Neuronal stem cell (in vitro differentiated cells): ENCODE data around the gene CDH26.

Source experiments
- DNase-seq: peaks from one replicate; pipeline ENCODE4 v3.0.0-alpha.2; 2013; ENCODE audit warnings: low spot score
- H2AFZ ChIP-seq: one replicate; pipeline ENCODE4 v1.6.1; 2013; ENCODE audit warnings: mild to moderate bottlenecking, low read length, inconsistent platforms
- H2AK5ac ChIP-seq: 2 replicates; pipeline ENCODE4 v1.6.1; 2013; ENCODE audit warnings: low read depth, mild to moderate bottlenecking, inconsistent platforms, low read length, moderate library complexity, mixed read lengths
- H2BK120ac ChIP-seq: 2 replicates; pipeline ENCODE4 v1.6.1; 2013; ENCODE audit warnings: low read depth, mild to moderate bottlenecking, inconsistent platforms, low read length, moderate library complexity, mixed read lengths
- H2BK12ac ChIP-seq: one replicate; pipeline ENCODE4 v1.6.1; 2013; ENCODE audit warnings: low read length, inconsistent platforms
- H2BK15ac ChIP-seq: 2 replicates; pipeline ENCODE4 v1.6.1; 2013; ENCODE audit warnings: mild to moderate bottlenecking, low read length, inconsistent platforms, mixed read lengths
- H2BK5ac ChIP-seq: one replicate; pipeline ENCODE4 v1.6.1; 2013; ENCODE audit warnings: inconsistent platforms, mild to moderate bottlenecking, low read length, moderate library complexity
- H3K14ac ChIP-seq: one replicate; pipeline ENCODE4 v1.6.1; 2013; ENCODE audit warnings: low read length, inconsistent platforms
- H3K18ac ChIP-seq: 2 replicates; pipeline ENCODE4 v1.6.1; 2013; ENCODE audit warnings: low read length, inconsistent platforms
- H3K23ac ChIP-seq: 2 replicates; pipeline ENCODE4 v1.6.1; 2013; ENCODE audit warnings: low read depth, mild to moderate bottlenecking, mixed read lengths, low read length, inconsistent platforms; ENCODE audit not compliant: poor library complexity
- H3K27ac ChIP-seq: replicated peaks from 3 replicates; pipeline ENCODE4 v1.5.1; 2013; ENCODE audit warnings: low read length, inconsistent platforms
- H3K27me3 ChIP-seq, 3 experiments: 2 replicates each; pipeline ENCODE4 v1.6.1; 2013; ENCODE audit warnings: low read length in 3 of 3, mild to moderate bottlenecking in 2 of 3, inconsistent platforms in 1 of 3, low read depth in 1 of 3, mixed read lengths in 1 of 3, moderate library complexity in 1 of 3; ENCODE audit not compliant: control insufficient read depth in 3 of 3, insufficient read depth in 3 of 3
- H3K36me3 ChIP-seq, 2 donors: replicated peaks in 1 of 2; 2 replicates each; pipeline ENCODE4 v1.6.1; 2013; ENCODE audit warnings: low read length in 2 of 2; ENCODE audit not compliant: control insufficient read depth in 2 of 2, insufficient read depth in 2 of 2
- H3K4ac ChIP-seq: 2 replicates; pipeline ENCODE4 v1.6.1; 2013; ENCODE audit warnings: inconsistent platforms, mild to moderate bottlenecking, low read length, moderate library complexity
- H3K4me1 ChIP-seq, 2 donors: 1 replicate in 1 of 2; 2 replicates in 1 of 2; pipeline ENCODE4 v1.6.1; 2013; ENCODE audit warnings: low read length in 2 of 2, low read depth in 1 of 2; ENCODE audit not compliant: control insufficient read depth in 2 of 2, insufficient read depth in 1 of 2
- H3K4me2 ChIP-seq: one replicate; pipeline ENCODE4 v1.6.1; 2013; ENCODE audit warnings: mild to moderate bottlenecking, low read length, inconsistent platforms; ENCODE audit not compliant: insufficient read depth, poor library complexity, severe bottlenecking
- H3K4me3 ChIP-seq, 2 donors: 2 replicates each; pipeline ENCODE4 v1.5.1; 2013; ENCODE audit warnings: low read length in 2 of 2, mild to moderate bottlenecking in 2 of 2, inconsistent platforms in 1 of 2, moderate library complexity in 1 of 2
- H3K79me1 ChIP-seq: one replicate; pipeline ENCODE4 v1.6.1; 2013; ENCODE audit warnings: low read depth, mild to moderate bottlenecking, inconsistent platforms, low read length, moderate library complexity
- H3K9ac ChIP-seq: one replicate; pipeline ENCODE4 v1.6.1; 2013; ENCODE audit warnings: mild to moderate bottlenecking, low read depth, low read length, inconsistent platforms; ENCODE audit not compliant: poor library complexity
- H3K9me3 ChIP-seq, 2 donors: replicated peaks in 1 of 2; 2 replicates each; pipeline versions ENCODE3 to v1.6.1; 2013; ENCODE audit warnings: low read length in 2 of 2, mild to moderate bottlenecking in 2 of 2, inconsistent platforms in 1 of 2, low read depth in 1 of 2, mixed read lengths in 1 of 2, moderate library complexity in 1 of 2; ENCODE audit not compliant: control insufficient read depth in 2 of 2, insufficient read depth in 1 of 2
- H4K8ac ChIP-seq: one replicate; pipeline ENCODE4 v1.6.1; 2013; ENCODE audit warnings: low read depth, mild to moderate bottlenecking, inconsistent platforms, low read length, moderate library complexity
- H4K91ac ChIP-seq: one replicate; pipeline ENCODE4 v1.6.1; 2013; ENCODE audit warnings: low read length, low read depth, mild to moderate bottlenecking, inconsistent platforms; ENCODE audit not compliant: poor library complexity
- WGBS, 2 donors: extraction: QIAGEN DNeasy Blood & Tissue Kit; methylation state at CpG; one replicate each; pipeline ENCODE4 v1.1.7; 2013; ENCODE audit warnings: missing lambda C conversion rate in 2 of 2, mixed read lengths in 1 of 2; ENCODE audit not compliant: insufficient read length in 2 of 2, insufficient replicate concordance in 1 of 2; ENCODE audit errors: extremely low coverage in 2 of 2; 5-methylcytosine and 5-hydroxymethylcytosine counted together

CDH26 gene

GRCh38 chr20:60057123-60057865 is 99.1 kb downstream of the CDH26 start:
- H3K27ac ChIP-seq: no peak overlapping the region
- no peaks in the 10 kb centered on the region for H3K27me3 ChIP-seq
- no peak overlapping the region for H2BK12ac ChIP-seq
- H2BK5ac ChIP-seq: no peak overlapping the region
- H2AFZ ChIP-seq: peak overlapping the region; percentile 82
- no peak overlapping the region for H3K14ac ChIP-seq
- H2BK15ac ChIP-seq: no peak overlapping the region
- no peak overlapping the region for H2BK120ac ChIP-seq
- no peak overlapping the region for H4K8ac ChIP-seq
- no peak overlapping the region for H3K9ac ChIP-seq
- no peak overlapping the region for H3K4me3 ChIP-seq
- H3K79me1 ChIP-seq: no peaks in the 10 kb centered on the region
- H3K4me1 ChIP-seq: peaks cover 3 to 7% of the 10 kb centered on the region in 2 donors
- H3K18ac ChIP-seq: peak overlapping the region; percentile 52
- H4K91ac ChIP-seq: no peak overlapping the region
- no peaks in the 10 kb centered on the region for H3K36me3 ChIP-seq
- H3K23ac ChIP-seq: no peak overlapping the region
- DNase-seq: peak; percentile 66
- no peak overlapping the region for H2AK5ac ChIP-seq
- no CpG with 5 or more reads among the region's 11 CpGs for WGBS, 2 donors
- no peak overlapping the region for H3K4ac ChIP-seq
- no peak overlapping the region for H3K4me2 ChIP-seq
- no peaks in the 10 kb centered on the region for H3K9me3 ChIP-seq

- Histone ChIP-seq H3K4me2 (no peak overlapping the region), H2BK5ac (peak overlapping the region; percentile 79), H3K4ac (no peak overlapping the region), H2BK15ac (peak overlapping the region; percentile 70), H3K79me1 (no peaks in the 10 kb centered on the region), H4K91ac (peak overlapping the region; percentile 28), H2AFZ (peak overlapping the region; percentile 82), H3K18ac (peak overlapping the region; percentile 91), H4K8ac (peak overlapping the region; percentile 78), H3K9ac (peak overlapping the region; percentile 27), H2BK12ac (peak overlapping the region; percentile 63), H2BK120ac (peak overlapping the region; percentile 69), H3K27ac (no peak overlapping the region), H3K4me1 (peaks cover 3 to 9% of the 10 kb centered on the region in 2 donors), H3K23ac (peak overlapping the region; percentile 16), H3K27me3 (no peaks in the 10 kb centered on the region), H3K9me3 (no peaks in the 10 kb centered on the region), H3K4me3 (no peak overlapping the region), H3K36me3 (no peaks in the 10 kb centered on the region), H3K14ac (peak overlapping the region; percentile 12), H2AK5ac (peak overlapping the region; percentile 57)
- WGBS, 2 donors: no CpG with 5 or more reads among the region's 20 CpGs
- DNase-seq: peak; percentile 15
These were observed 99.9 kb downstream of the CDH26 start for GRCh38 chr20:60057866-60058807.

GRCh38 chr20:60058879-60059278 is 100.7 kb downstream of the CDH26 start:
- no CpG with 5 or more reads among the region's 9 CpGs for WGBS, 2 donors
- H2BK120ac ChIP-seq: no peak overlapping the region
- no peaks in the 10 kb centered on the region for H3K27me3 ChIP-seq
- H4K91ac ChIP-seq: no peak overlapping the region
- H3K4me3 ChIP-seq: no peak overlapping the region
- no peaks in the 10 kb centered on the region for H3K79me1 ChIP-seq
- H3K36me3 ChIP-seq: no peaks in the 10 kb centered on the region
- H3K4me1 ChIP-seq: peaks cover 3 to 9% of the 10 kb centered on the region in 2 donors
- no peaks in the 10 kb centered on the region for H3K9me3 ChIP-seq
- no peak overlapping the region for H3K14ac ChIP-seq
- no peak for DNase-seq
- H3K27ac ChIP-seq: no peak overlapping the region
- H2AFZ ChIP-seq: peak overlapping the region; percentile 82
- H2AK5ac ChIP-seq: peak overlapping the region; percentile 24
- H3K9ac ChIP-seq: no peak overlapping the region
- H3K18ac ChIP-seq: peak overlapping the region; percentile 11
- no peak overlapping the region for H2BK15ac ChIP-seq
- H3K23ac ChIP-seq: no peak overlapping the region
- H3K4me2 ChIP-seq: no peak overlapping the region
- no peak overlapping the region for H4K8ac ChIP-seq
- peak overlapping the region; percentile 79 for H2BK5ac ChIP-seq
- H3K4ac ChIP-seq: no peak overlapping the region
- H2BK12ac ChIP-seq: no peak overlapping the region
